Spleen (tissue), 7 donors: Measurements from ENCODE around the gene RABAC1.

ENCODE experiments used
- CTCF ChIP-seq, 11 experiments: fragments of 200-600 bp in 7 of 11; fragments of 450-650 bp in 4 of 11; sonication (generic) in 4 of 11; IDR thresholded peaks in 8 of 11; conservative IDR thresholded peaks in 3 of 11; 1 replicate in 7 of 11; 2 replicates in 4 of 11; pipeline versions ENCODE4 v1.4.0 to v1.8.0; 2016 to 2021; ENCODE audit warnings: antibody characterized with exemption in 11 of 11, inconsistent platforms in 4 of 11, mild to moderate bottlenecking in 1 of 11
- POLR2A ChIP-seq, 3 donors: fragments of 450-650 bp; IDR thresholded peaks; one replicate each; pipeline ENCODE4 v1.5.1; 2017; ENCODE audit warnings: antibody characterized with exemption in 3 of 3, mild to moderate bottlenecking in 1 of 3
- POLR2AphosphoS5 ChIP-seq, 3 donors: sonication (generic); formaldehyde crosslinking; IDR thresholded peaks; one replicate each; pipeline ENCODE4 v1.5.1; 2017; ENCODE audit warnings: antibody characterized with exemption in 3 of 3
- donor health status: DM: no; HTN: no; CAD: no; lungs with moderate emphysema.
- donor health status: DM: no; HTN: no; CAD: no.
- donor health status: DM: no; HTN: no; CAD: no.

- TF ChIP-seq POLR2A (IDR thresholded peaks at IDR 0.05) (no peak), CTCF (IDR thresholded peaks at IDR 0.05 in 8 of 11, conservative IDR thresholded peaks at IDR 0.05 in 3 of 11) (no peak), POLR2AphosphoS5 (IDR thresholded peaks at IDR 0.05) (no peak)
Observed at GRCh38 chr19:41978470-41978869, 19.3 kb upstream of the RABAC1 start.
